PC-3 (cell line): ENCODE results near the gene ARPC5. TPM values are rescaled to one million over a fixed set of nuclear protein-coding genes. Genes with fewer than 3 reads are reported as not detected.
A peak's percentile ranks its signal among the peaks of the same experiment; 100 is the strongest.

Source experiments
- ATAC-seq: fragments of 200-7000 bp; cut with Tn5 transposase; 2 replicates; pipeline ENCODE4 v1.9.1; 2020; ENCODE audit warnings: mild to moderate bottlenecking, moderate library complexity
- BruUV-seq: library from RNA; stranded (reverse); fragments of 400-500 nt; replicated peaks from 2 replicates; lab custom pipeline; 2021; lab: Mats Ljungman, UMichigan
- CTCF ChIA-PET: fragments of 300-600 bp; sonication (Branson Sonifier 250); formaldehyde crosslinking; loops from one replicate; lab custom pipeline; 2022; ENCODE audit warnings: antibody characterized with exemption; lab: Charles Lee
- POLR2A ChIA-PET: fragments of 300-600 bp; sonication (Branson Sonifier 250); formaldehyde crosslinking; loops from one replicate; lab custom pipeline; 2022; ENCODE audit warnings: antibody characterized with exemption; ENCODE audit not compliant: unreplicated experiment; lab: Charles Lee
- DNase-seq: peaks from one replicate; pipeline ENCODE4 v3.0.0-alpha.2; 2015
- H2AFZ ChIP-seq: fragments of 300-600 bp; sonication (generic); 2 replicates; pipeline ENCODE4 v1.6.0; 2016; ENCODE audit warnings: antibody characterized with exemption, low read length
- H3F3A ChIP-seq: fragments of 300-600 bp; sonication (generic); one replicate; pipeline ENCODE4 v1.6.0; 2017; ENCODE audit warnings: antibody characterized with exemption, low read length, control low read depth, mild to moderate bottlenecking; ENCODE audit not compliant: unreplicated experiment
- H3K27ac ChIP-seq: fragments of 300-600 bp; sonication (generic); 2 replicates; pipeline ENCODE4 v1.5.1; 2016; ENCODE audit warnings: mild to moderate bottlenecking, low read length
- H3K27me3 ChIP-seq: fragments of 300-600 bp; sonication (generic); 2 replicates; pipeline ENCODE4 v1.6.1; 2016; ENCODE audit warnings: low read length, mixed read lengths
- H3K36me3 ChIP-seq: fragments of 300-600 bp; sonication (generic); 2 replicates; pipeline ENCODE4 v1.6.1; 2016; ENCODE audit warnings: low read depth, mixed run types, low read length, mixed read lengths
- H3K4me1 ChIP-seq: fragments of 300-600 bp; sonication (generic); 2 replicates; pipeline ENCODE4 v1.5.1; 2016; ENCODE audit warnings: low read length; ENCODE audit not compliant: insufficient read depth
- H3K4me2 ChIP-seq: fragments of 300-600 bp; sonication (generic); 2 replicates; pipeline ENCODE4 v1.6.0; 2016; ENCODE audit warnings: low read length
- H3K4me3 ChIP-seq: fragments of 300-600 bp; sonication (generic); 2 replicates; pipeline ENCODE4 v1.5.1; 2016; ENCODE audit warnings: mild to moderate bottlenecking, low read length, mixed read lengths
- H3K79me2 ChIP-seq: fragments of 300-600 bp; sonication (generic); 2 replicates; pipeline ENCODE4 v1.6.1; 2017; ENCODE audit warnings: low read length, mixed read lengths
- H3K9ac ChIP-seq: fragments of 300-600 bp; sonication (generic); 2 replicates; pipeline ENCODE4 v1.6.0; 2016; ENCODE audit warnings: mild to moderate bottlenecking, low read length
- H3K9me2 ChIP-seq: fragments of 300-600 bp; sonication (generic); replicated peaks from 2 replicates; pipeline ENCODE4 v1.6.1; 2016; ENCODE audit warnings: mixed run types, low read length, mixed read lengths
- H3K9me3 ChIP-seq: fragments of 300-600 bp; sonication (generic); 2 replicates; pipeline ENCODE4 v1.6.1; 2016; ENCODE audit warnings: low read length, mixed read lengths
- H4K20me1 ChIP-seq: fragments of 300-600 bp; sonication (generic); 2 replicates; pipeline ENCODE4 v1.6.1; 2016; ENCODE audit warnings: low read length, mixed read lengths
- CTCF ChIP-seq: fragments of 300-600 bp; sonication (generic); conservative IDR thresholded peaks from 2 replicates; pipeline ENCODE4 v1.5.1; 2017; ENCODE audit warnings: antibody characterized with exemption, low read depth, mild to moderate bottlenecking, low read length
- EZH2 ChIP-seq: fragments of 300-600 bp; sonication (generic); IDR thresholded peaks from one replicate; pipeline ENCODE4 v1.6.1; 2017; ENCODE audit warnings: antibody characterized with exemption, mild to moderate bottlenecking, low read length; ENCODE audit not compliant: unreplicated experiment
- EZH2phosphoT487 ChIP-seq: fragments of 300-600 bp; sonication (generic); IDR thresholded peaks from 2 replicates; pipeline ENCODE4 v1.6.1; 2018; ENCODE audit warnings: mild to moderate bottlenecking, antibody characterized with exemption, low read length, borderline replicate concordance
- intact Hi-C: fragments of 100-400 bp; cut with micrococcal nuclease; formaldehyde crosslinking; loops from 2 replicates; pipeline ENCODE4 v1.9.0; 2023
- total RNA-seq: library from RNA; depleted of rRNA; stranded (reverse); fragments of >200 nt; gene quantifications from 2 replicates; pipeline ENCODE4 v1.2.3, GENCODE V29; 2014

The ARPC5 gene
- total RNA-seq, 1 experiment from 2014 or later: 76.1 TPM

GRCh38 chr1:183580281-183580682 lies 55.3 kb downstream of the ARPC5 start:
- H2AFZ ChIP-seq: 0 out of 2 replicates have a peak overlapping the region, but pooled peaks have one; percentile 55
- H3K79me2 ChIP-seq: no peaks in the 10 kb centered on the region
- H3F3A ChIP-seq: no peaks in the 10 kb centered on the region
- H3K27me3 ChIP-seq: no peaks in the 10 kb centered on the region
- DNase-seq (peak; percentile 54), ATAC-seq (peak; percentile 91)
- BruUV-seq: no TSS peak
- POLR2A ChIA-PET: interaction anchor here (0.6 kb wide), 1 partner anchor 20 kb away, joined by 3 read pairs; no protein-coding TSS in a partner anchor
- H3K9ac ChIP-seq: no peak overlapping the region
- H3K4me2 ChIP-seq: no peak overlapping the region
- no peaks in the 10 kb centered on the region for H4K20me1 ChIP-seq
- no peaks in the 10 kb centered on the region for H3K36me3 ChIP-seq
- no peaks in the 10 kb centered on the region for H3K4me1 ChIP-seq
- CTCF ChIA-PET: no interaction called here
- H3K9me2 ChIP-seq: no peaks in the 10 kb centered on the region
- H3K9me3 ChIP-seq: no peaks in the 10 kb centered on the region
- TF ChIP-seq CTCF (peak; percentile 45), EZH2 (no peak)
- H3K4me3 ChIP-seq: no peak overlapping the region
- intact Hi-C loops: loop anchor here (1.0 kb wide), 1 partner anchor 37 kb away; no protein-coding TSS in a partner anchor
- no peak overlapping the region for H3K27ac ChIP-seq

- H3K9ac ChIP-seq: no peak overlapping the region
- H3K4me3 ChIP-seq: no peak overlapping the region
- no peaks in the 10 kb centered on the region for H4K20me1 ChIP-seq
- no peaks in the 10 kb centered on the region for H3K79me2 ChIP-seq
- H3K36me3 ChIP-seq: no peaks in the 10 kb centered on the region
- no peaks in the 10 kb centered on the region for H3K4me1 ChIP-seq
- no peak for DNase-seq
- H3K9me2 ChIP-seq: no peaks in the 10 kb centered on the region
- no peak overlapping the region for H3K4me2 ChIP-seq
- ChIA-PET POLR2A (no interaction called here), CTCF (no interaction called here)
- H3K27ac ChIP-seq: no peak overlapping the region
- no peaks in the 10 kb centered on the region for H3F3A ChIP-seq
- no peaks in the 10 kb centered on the region for H3K9me3 ChIP-seq
- no peak overlapping the region for H2AFZ ChIP-seq
- ATAC-seq: no peak
- no peak for TF ChIP-seq EZH2phosphoT487
- no peak for TF ChIP-seq EZH2
- intact Hi-C loops: no loop called here
- BruUV-seq: no TSS peak
- H3K27me3 ChIP-seq: no peaks in the 10 kb centered on the region
Measured at GRCh38 chr1:183578856-183579255, 56.7 kb downstream of the ARPC5 start.

- Histone ChIP-seq H3K9me2 (no peaks in the 10 kb centered on the region), H3K4me1 (no peaks in the 10 kb centered on the region), H3K4me3 (no peak overlapping the region), H3K9me3 (no peaks in the 10 kb centered on the region), H3F3A (no peaks in the 10 kb centered on the region), H3K4me2 (no peak overlapping the region), H2AFZ (no peak overlapping the region), H3K36me3 (no peaks in the 10 kb centered on the region), H3K27ac (no peak overlapping the region), H3K9ac (no peak overlapping the region), H4K20me1 (no peaks in the 10 kb centered on the region), H3K79me2 (no peaks in the 10 kb centered on the region), H3K27me3 (no peaks in the 10 kb centered on the region)
- CTCF ChIA-PET: no interaction called here
- TF ChIP-seq CTCF (no peak), EZH2 (no peak), EZH2phosphoT487 (no peak)
- DNase-seq (no peak), ATAC-seq (no peak)
- POLR2A ChIA-PET: interaction anchor here (0.7 kb wide), 1 partner anchor 32 kb away, joined by 3 read pairs; no protein-coding TSS in a partner anchor
- intact Hi-C loops: no loop called here
- no TSS peak for BruUV-seq
Measured at GRCh38 chr1:183577897-183578465, 57.6 kb downstream of the ARPC5 start.
